Parathyroid adenoma (tissue), 2 donors: Measurements from ENCODE around the gene MRPL22.
"Not testable (repeated sequence)": the region's sequence is repeated elsewhere in the genome, so short reads cannot be mapped to it uniquely, and the experiment has no call there.

Experiments
- H2AFZ ChIP-seq: fragments of 300-600 bp; sonication (generic); one replicate; pipeline ENCODE4 v1.7.0; 2017; ENCODE audit warnings: antibody characterized with exemption, mild to moderate bottlenecking
- H3K27ac ChIP-seq: fragments of 300-600 bp; sonication (generic); one replicate; pipeline ENCODE4 v1.7.0; 2017
- H3K27me3 ChIP-seq: fragments of 300-600 bp; sonication (generic); one replicate; pipeline ENCODE4 v1.7.0; 2017; ENCODE audit warnings: low read length; ENCODE audit not compliant: control insufficient read depth, insufficient read depth
- H3K36me3 ChIP-seq: fragments of 300-600 bp; sonication (generic); one replicate; pipeline ENCODE4 v1.7.0; 2017; ENCODE audit warnings: low read length; ENCODE audit not compliant: control insufficient read depth, insufficient read depth
- H3K4me1 ChIP-seq: fragments of 300-600 bp; sonication (generic); one replicate; pipeline ENCODE4 v1.7.0; 2017; ENCODE audit warnings: control low read depth
- H3K4me2 ChIP-seq: fragments of 300-600 bp; sonication (generic); one replicate; pipeline ENCODE4 v1.7.0; 2017; ENCODE audit warnings: low read length
- H3K4me3 ChIP-seq: fragments of 300-600 bp; sonication (generic); one replicate; pipeline ENCODE4 v1.7.0; 2017; ENCODE audit warnings: low read depth, low read length
- H3K79me2 ChIP-seq: fragments of 300-600 bp; sonication (generic); one replicate; pipeline ENCODE4 v1.7.0; 2017; ENCODE audit warnings: control low read depth
- H3K9ac ChIP-seq: fragments of 300-600 bp; sonication (generic); one replicate; pipeline ENCODE4 v1.7.0; 2017; ENCODE audit warnings: mild to moderate bottlenecking
- H3K9me3 ChIP-seq: fragments of 300-600 bp; sonication (generic); one replicate; pipeline ENCODE4 v1.7.0; 2017; ENCODE audit warnings: low read length; ENCODE audit not compliant: control insufficient read depth
- TF ChIP-seq, protein P1 (sequence below): fragments of 300-600 bp; sonication (generic); IDR thresholded peaks from one replicate; pipeline ENCODE4 v1.7.0; 2017; ENCODE audit warnings: antibody characterized with exemption, mild to moderate bottlenecking
- donor health status: primary hyperparathyroidism.

Gene MRPL22

DNA sequence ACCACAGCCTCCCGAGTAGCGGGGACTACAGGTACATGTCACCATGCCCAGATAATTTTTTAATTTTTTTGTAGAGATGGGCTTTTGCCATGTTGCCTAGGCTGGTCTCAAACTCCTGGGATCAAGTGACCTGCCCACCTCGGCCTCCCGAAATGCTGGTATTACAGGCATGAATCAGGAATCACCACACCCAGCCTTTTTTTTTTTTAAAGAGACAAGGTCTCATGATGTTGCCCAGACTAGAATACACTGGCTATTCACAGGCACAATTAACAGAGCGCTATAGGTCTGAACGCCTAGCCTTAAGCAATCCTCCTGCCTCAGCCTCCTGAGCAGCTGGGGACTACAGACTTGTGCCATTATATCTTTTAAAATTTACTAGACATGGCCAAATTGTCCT lies 39.0 kb upstream of the MRPL22 start:
- H3K4me3 ChIP-seq: no peak overlapping the region
- H3K9ac ChIP-seq: no peak overlapping the region
- H3K4me1 ChIP-seq: peaks cover 2% of the 10 kb centered on the region
- H3K27me3 ChIP-seq: no peaks in the 10 kb centered on the region
- H3K4me2 ChIP-seq: no peak overlapping the region
- H3K36me3 ChIP-seq: no peaks in the 10 kb centered on the region
- TF ChIP-seq, protein P1, sequence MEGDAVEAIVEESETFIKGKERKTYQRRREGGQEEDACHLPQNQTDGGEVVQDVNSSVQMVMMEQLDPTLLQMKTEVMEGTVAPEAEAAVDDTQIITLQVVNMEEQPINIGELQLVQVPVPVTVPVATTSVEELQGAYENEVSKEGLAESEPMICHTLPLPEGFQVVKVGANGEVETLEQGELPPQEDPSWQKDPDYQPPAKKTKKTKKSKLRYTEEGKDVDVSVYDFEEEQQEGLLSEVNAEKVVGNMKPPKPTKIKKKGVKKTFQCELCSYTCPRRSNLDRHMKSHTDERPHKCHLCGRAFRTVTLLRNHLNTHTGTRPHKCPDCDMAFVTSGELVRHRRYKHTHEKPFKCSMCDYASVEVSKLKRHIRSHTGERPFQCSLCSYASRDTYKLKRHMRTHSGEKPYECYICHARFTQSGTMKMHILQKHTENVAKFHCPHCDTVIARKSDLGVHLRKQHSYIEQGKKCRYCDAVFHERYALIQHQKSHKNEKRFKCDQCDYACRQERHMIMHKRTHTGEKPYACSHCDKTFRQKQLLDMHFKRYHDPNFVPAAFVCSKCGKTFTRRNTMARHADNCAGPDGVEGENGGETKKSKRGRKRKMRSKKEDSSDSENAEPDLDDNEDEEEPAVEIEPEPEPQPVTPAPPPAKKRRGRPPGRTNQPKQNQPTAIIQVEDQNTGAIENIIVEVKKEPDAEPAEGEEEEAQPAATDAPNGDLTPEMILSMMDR: no peak
- H3K79me2 ChIP-seq: no peaks in the 10 kb centered on the region
- no peak overlapping the region for H2AFZ ChIP-seq
- no peaks in the 10 kb centered on the region for H3K9me3 ChIP-seq
- H3K27ac ChIP-seq: no peak overlapping the region

DNA sequence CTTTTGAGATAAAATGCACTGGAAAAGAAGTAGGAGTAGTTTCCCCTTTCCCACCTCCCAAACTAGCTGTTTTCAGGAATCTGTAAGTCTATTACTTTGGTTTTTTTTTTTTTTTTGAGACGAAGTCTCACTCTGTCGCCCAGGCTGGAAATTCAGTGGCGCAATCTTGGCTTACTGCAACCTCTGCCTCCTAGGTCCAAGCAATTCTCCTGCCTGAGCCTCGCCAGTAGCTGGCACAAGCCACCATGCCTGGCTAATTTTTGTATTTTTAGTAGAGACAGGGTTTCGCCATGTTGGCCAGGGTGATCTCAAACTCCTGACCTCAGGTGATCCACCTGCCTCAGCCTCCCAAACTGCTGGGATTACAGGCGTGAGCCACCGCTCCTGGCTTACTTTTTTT lies 35.3 kb upstream of the MRPL22 start:
- not testable (repeated sequence) for H3K36me3 ChIP-seq, H3K27ac ChIP-seq, H3K4me1 ChIP-seq, H3K27me3 ChIP-seq, H3K4me3 ChIP-seq, H3K4me2 ChIP-seq, H3K9ac ChIP-seq, H3K9me3 ChIP-seq, H2AFZ ChIP-seq, H3K79me2 ChIP-seq

DNA sequence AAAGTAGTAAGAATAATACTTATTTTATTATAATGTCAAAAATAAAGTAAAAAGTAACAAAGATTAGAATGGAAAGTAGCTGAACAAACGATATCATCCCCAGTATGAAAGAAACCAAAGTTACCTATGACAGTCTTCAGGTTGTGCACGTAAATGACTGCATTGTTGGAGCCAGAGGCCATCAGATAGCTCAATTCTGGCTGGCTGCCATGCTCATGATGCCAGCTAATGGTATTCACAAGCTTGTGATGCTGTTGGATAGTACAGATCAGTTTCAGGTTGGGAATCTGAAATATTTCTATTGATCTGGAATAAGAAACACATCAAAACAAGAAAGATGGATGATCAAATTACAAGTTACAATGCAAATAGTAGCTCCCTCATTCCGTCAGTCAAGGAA lies 24.0 kb upstream of the MRPL22 start:
- TF ChIP-seq, protein P1: no peak
- Histone ChIP-seq H3K9ac (no peak overlapping the region), H2AFZ (no peak overlapping the region), H3K27ac (no peak overlapping the region), H3K79me2 (no peaks in the 10 kb centered on the region), H3K27me3 (no peaks in the 10 kb centered on the region), H3K36me3 (no peaks in the 10 kb centered on the region), H3K4me1 (no peaks in the 10 kb centered on the region), H3K9me3 (no peaks in the 10 kb centered on the region), H3K4me3 (no peak overlapping the region), H3K4me2 (no peak overlapping the region)

DNA sequence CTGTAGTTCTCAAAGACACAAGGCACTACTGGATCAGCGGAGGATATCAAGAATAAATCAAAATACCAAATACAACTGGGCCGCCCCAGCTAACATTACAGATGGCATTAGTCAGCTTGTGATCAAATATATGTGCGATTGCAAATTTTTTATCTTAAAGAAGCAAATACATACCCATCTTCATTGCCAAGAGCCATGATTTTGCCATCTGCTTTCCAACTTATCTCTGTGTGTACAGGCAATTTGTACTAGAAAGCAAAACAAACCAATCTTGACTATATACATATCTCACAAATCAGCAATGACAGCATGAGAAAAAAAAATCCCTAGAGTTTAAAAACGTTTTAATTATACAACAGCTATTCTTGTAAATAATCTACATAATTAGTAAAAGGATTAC lies 23.1 kb upstream of the MRPL22 start:
- H3K9ac ChIP-seq: no peak overlapping the region
- no peaks in the 10 kb centered on the region for H3K4me1 ChIP-seq
- H3K4me2 ChIP-seq: no peak overlapping the region
- TF ChIP-seq, protein P1: no peak
- H3K4me3 ChIP-seq: no peak overlapping the region
- no peaks in the 10 kb centered on the region for H3K27me3 ChIP-seq
- H3K9me3 ChIP-seq: no peaks in the 10 kb centered on the region
- no peaks in the 10 kb centered on the region for H3K79me2 ChIP-seq
- no peaks in the 10 kb centered on the region for H3K36me3 ChIP-seq
- H2AFZ ChIP-seq: no peak overlapping the region
- no peak overlapping the region for H3K27ac ChIP-seq

DNA sequence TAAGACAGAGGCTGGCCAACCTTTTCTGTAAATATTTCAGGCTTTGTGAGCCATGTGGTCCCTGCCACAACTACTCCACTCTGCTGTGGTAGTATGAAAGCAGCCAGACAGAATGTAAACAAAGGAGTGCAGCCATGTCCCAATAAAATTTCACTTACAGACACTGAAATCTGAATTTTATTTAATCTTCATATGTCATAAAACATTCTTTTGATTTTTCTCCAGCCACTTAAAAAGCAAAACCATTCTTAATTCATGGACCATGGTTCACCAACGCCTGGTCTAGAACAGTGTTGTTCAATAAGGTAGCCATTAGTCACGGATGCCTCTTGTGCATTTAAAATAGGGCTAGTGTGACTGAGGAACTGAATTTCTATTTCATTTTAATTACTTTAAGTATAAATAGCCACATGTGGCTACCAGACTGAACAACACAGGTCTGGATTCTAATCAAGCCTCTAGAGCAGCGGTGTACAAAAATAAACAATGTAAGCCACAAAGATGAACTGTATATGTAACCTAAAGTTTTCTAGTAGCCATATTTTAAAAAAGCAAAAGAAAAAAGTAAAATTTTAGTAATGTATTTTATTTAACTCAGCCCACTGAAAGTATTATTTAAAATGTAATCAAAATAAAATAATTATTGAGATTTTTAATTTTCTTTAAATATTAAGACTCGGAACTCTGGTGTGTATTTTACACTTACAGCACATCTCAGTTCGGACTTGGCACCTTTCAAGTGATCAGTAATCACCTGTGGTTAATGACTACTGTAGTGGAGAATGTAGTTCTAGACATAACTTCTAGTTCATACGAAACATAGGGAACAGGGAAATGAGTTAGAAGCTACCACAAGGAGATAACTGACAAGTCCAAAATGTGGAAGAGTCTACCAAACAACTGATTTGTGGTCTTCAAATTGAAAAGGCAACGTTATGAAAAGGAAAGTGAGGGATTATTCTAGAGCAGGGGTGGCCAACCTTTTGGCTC lies 17.1 kb upstream of the MRPL22 start:
- H3K9me3 ChIP-seq: no peaks in the 10 kb centered on the region
- no peak overlapping the region for H2AFZ ChIP-seq
- H3K4me3 ChIP-seq: no peak overlapping the region
- no peaks in the 10 kb centered on the region for H3K36me3 ChIP-seq
- no peaks in the 10 kb centered on the region for H3K4me1 ChIP-seq
- H3K27ac ChIP-seq: no peak overlapping the region
- no peak overlapping the region for H3K9ac ChIP-seq
- TF ChIP-seq, protein P1: no peak
- no peaks in the 10 kb centered on the region for H3K27me3 ChIP-seq
- no peaks in the 10 kb centered on the region for H3K79me2 ChIP-seq
- H3K4me2 ChIP-seq: no peak overlapping the region
